Left cardiac atrium (tissue), 4 donors: ENCODE measurements around the gene VSIG10L2. TPM values are rescaled to one million over a fixed set of nuclear protein-coding genes. Genes with fewer than 3 reads are reported as not detected.

Experiments used
- ATAC-seq, 2 donors: fragments of 200-7000 bp; cut with Tn5 transposase; one replicate each; pipeline ENCODE4 v1.9.1; 2020; ENCODE audit warnings: mild to moderate bottlenecking in 2 of 2, moderate library complexity in 2 of 2
- DNase-seq: peaks from one replicate; pipeline ENCODE4 v3.0.0-alpha.2; 2020
- intact Hi-C, 2 donors: fragments of 100-400 bp; cut with DNase I; formaldehyde crosslinking; loops; one replicate each; pipeline versions ENCODE4 v1.14.1 to v1.15.1; 2022 to 2023
- total RNA-seq, 2 donors: library from RNA; stranded (reverse); fragmentation: NEBNext Ultra II Directional; extraction: Animal tissue kit (Norgen Biotek cat#: 25700); gene quantifications; one replicate each; pipeline ENCODE4 v1.2.1, GENCODE V29; 2021
- donor health status: DM: no; HTN: yes; CAD: no.
- donor health status: DM: no; HTN: yes; CAD: no; lungs with severe emphysema.
- donor health status: DM: yes; HTN: yes; CAD: no.
- donor health status: Dilated cardiomyopathy.

The VSIG10L2 gene
- total RNA-seq, 2 donors from 2014 or later, result 0.05 to 0.56 TPM

DNA sequence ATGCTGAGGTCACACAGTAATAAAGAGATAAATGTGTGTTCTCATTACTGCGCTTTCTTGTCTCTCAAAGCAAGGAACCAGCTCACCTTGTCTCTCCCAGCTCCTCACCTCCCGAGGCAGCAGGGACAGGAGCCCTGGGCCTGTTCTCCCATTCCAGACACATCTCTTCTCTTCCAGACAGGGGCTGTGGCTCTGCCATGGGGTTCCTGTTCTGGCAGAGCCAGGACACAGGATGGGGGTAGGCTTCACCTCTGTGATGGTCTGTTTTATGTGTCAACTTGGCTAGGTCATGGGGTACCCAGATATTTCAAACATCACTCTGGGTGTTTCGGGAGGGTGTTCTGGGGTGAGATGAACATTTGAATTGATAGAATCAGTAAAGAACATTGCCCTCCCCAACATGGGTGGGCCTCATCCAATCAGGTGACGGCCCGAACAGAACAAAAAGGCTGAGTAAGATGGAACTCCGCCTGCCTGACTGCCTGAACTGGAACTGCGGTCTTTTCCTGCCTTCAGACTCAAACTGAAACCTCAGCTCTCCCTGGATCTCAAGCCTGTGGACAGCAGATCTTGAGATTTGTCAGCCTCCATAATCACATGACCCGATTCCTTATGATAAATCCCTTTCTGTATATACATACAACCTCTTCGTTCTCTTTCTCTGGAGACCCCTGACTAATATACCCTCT is 2.0 kb upstream of the VSIG10L2 start:
- DNase-seq (no peak), ATAC-seq (no peak)
- intact Hi-C loops, result loop anchor here in 1 of 2 donors (5.0 kb wide), 1 partner anchor 248 kb away; no protein-coding TSS in a partner anchor

DNA sequence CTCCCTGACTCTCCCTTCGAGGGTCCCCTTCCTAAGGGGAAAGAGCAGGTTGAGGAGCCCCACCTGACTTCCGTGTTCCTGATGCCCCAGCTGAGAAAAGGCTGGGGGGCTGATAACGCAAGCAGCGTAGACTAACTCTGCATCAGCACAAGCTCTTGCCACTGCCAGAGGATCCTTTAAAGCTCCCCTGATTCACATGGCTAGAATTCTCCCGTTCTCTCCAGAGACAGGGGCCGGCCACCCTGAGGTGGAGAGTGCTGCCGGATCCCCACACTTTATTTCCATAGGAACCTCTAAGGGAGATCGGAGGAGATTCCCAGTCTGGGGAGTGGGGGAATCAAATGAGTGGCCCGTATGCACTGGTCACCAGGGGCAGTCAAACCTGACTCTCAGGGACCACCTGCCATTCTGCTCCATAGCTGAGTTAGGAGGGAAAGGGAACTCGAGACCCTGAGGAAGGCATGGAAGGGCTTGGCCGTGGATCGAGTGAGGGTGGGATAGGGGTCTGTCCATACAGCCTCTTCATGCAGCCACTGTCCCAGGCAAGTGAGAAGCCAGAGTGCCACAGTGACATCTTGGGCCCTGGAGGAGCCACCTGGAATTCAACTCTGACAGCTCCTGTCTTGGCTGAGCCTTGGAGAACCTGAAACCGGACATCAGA is 1.4 kb upstream of the VSIG10L2 start:
- ATAC-seq (no peak), DNase-seq (no peak)
- intact Hi-C loops, result loop anchor here in 1 of 2 donors (5.0 kb wide), 1 partner anchor 248 kb away; no protein-coding TSS in a partner anchor

DNA sequence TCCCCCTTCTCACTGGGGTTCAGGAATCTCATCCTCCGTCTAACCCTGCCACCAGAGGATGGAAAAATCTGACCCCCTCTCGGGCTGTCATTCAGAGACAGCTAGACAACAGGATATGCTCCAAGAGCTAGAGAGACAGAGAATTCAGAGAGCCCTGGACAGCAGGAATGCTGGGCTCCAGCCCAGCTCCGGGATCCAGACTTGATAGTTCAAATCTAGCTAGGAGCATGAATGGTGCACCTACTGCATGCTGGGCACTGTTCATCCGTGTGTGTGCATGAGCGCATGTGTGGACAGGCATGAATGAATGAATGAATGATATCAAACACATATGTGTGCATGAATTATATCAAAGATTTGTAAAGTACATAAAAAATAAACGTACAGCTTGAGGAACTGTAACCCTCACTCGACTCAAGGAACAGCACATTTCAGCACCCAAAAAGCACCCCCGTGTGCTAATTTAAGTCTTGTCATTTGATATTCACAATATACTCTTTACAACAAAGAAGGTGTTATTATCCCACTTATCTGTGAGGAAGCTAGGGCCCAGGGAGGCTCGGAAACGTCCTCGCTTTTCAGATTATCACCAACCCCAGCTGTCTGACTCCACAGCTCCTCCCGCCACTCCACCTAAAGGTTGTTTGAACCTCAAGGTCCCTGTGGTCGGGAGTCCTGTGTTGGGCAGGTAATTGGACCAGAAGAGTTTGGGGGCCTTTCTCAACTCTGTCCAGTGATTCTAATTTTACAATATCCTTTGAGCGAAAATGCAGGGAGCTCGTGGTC is 640 bp upstream of the VSIG10L2 start:
- intact Hi-C loops, result no loop called here
- ATAC-seq (no peak), DNase-seq (no peak)

DNA sequence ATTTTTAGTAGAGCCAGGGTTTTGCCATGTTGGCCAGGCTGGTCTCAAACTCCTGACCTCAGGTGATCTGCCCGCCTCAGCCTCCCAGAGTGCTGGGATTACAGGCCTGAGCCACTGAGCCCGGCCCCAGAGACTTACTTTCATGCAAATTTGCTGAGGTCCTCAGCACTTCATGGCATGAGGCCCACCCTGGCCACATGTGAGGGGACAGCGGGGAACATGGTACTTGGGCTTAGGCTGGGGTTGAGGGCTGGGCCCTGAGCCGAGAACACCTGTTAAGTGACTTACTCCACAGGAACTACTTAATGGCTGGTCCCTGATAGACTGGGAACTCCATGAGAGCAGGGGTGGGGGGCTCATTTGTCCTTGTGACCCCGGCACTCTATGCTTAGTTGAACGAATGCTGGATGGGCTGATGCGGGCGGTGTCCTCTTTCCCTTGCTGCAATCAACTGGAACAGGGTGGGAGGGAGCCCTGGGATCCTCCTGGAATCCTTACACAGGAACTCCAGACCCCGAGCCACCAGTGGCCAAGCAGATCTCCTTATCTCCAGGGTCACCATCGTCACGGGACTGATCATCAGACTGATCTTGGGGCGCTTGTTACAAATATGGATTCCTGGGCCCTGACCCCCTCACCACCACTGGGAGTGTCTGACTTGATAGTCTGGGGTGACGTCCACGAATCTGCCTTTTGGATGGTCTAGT is 1.0 kb downstream of the VSIG10L2 start:
- ATAC-seq (no peak), DNase-seq (no peak)
- intact Hi-C loops, result no loop called here

DNA sequence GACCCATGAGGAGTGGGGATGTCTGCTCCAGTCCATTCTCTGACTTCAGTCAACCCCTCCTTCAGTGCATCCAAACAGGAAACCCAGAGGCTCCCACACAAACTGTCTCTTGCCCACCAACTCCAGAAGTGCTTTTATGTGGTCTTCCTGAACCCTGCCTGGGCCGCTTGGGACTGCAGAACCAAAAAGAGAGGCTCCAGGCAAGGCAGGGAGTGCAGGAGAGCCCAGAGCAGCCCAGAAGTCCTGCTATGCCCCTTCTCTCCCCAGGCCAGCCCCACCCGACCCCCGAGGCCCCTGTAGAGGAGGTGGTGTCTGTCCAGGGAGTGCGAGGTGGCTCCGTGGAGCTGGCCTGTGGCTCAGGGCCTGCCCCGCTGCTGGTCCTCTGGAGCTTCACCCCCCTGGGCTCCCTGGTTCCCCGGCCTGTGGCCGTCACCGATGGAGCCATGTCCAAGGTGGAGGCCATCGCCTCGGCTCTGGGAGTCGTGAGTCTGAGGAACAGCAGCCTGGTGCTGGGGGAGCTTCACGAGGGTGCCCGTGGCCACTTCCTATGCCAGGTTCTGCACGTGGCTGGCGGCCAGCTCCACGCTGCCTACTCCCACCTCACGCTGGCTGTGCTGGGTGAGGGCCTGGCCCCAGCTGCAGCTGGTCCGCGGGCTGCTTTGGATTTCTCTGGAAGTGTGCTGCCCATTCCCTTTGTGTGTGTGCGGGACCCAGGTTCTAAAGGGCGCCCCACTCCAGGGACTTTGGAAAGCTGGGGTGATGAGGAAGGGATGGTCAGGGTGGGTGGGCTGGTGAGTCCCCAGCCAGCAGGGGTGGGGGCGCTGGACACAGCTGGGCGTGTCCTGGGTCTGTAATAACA is 1.8 kb downstream of the VSIG10L2 start:
- intact Hi-C loops, result no loop called here
- no peak for DNase-seq
- ATAC-seq, result no peak

DNA sequence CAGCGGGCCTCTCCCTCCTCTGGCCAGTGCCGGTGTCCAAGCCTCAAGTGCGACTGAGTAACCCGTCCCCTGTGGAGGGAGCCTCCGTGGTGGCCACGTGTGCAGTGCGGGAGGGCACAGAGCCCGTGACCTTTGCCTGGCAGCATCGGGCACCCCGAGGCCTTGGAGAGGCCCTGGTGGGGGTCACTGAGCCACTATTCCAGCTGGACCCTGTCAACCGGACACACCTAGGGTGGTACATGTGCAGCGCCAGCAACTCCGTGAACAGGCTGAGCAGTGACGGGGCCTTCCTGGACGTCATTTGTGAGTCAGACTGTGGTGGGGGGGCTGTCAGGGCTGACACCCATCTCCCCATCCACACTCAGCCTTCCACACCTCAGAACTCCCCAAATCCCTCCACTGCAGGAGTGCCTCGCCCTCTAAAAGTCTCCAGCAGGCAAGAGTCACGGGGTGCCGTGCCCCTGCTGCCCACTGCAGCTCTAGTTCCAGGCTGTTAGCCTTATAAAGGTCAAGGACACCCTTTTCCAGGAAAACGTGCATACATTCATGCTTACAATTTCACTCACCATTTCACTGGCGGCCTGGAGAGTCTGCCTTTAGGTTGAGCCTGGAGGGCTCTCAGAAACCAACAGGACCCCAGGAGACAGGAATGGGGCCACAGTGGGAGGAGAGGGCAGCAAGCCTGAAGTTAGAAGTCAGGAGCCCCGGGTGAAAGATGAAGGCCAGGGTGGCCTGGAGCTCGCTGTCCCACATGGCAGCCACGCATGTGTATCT is 2.6 kb downstream of the VSIG10L2 start:
- ATAC-seq, result no peak
- intact Hi-C loops, result no loop called here
- DNase-seq, result no peak

DNA sequence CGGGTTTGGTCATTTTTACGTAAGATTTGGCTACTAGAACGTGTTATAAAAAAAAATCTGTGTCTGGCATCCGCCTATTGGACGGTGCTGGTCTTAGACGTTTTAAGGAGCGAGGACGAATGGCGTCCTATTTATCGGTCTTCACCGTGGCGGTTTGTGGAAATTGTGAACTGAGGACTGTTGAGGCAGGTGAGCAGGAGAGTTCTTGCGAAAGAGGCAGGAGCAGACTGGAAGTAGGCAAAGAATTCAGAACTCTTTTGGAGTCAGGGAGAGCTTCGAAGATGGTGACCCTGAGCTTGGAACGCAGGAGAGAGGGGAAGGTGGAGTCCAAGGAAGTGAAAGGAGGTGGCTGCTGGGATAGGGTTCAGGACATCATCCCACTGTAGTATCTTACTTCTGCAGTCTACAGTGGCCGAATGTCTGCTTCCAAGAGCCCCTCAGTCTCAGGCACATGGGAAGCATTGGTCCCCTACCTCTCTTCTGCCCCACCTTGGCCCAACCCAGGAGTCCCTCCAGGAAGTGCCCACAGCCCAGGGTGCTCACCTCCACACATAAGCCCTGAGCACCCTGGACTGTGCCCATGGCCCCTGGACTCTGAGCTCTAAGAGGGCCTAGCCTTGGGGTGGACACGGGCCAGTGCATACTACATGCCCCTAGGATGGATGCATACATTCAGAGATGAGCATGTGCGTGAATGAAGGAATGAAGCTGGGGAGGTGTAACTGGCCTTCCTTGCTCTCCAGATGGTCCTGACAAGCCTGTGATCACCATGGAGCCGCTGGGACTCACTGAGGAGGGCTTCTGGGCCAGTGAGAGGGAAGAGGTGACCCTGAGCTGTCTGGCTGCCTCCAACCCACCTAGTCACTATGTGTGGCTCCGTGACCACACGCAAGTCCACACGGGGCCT is 3.7 kb downstream of the VSIG10L2 start:
- DNase-seq (no peak), ATAC-seq (no peak)
- intact Hi-C loops, result no loop called here

GRCh38 chr11:125950178-125950490 is 4.3 kb downstream of the VSIG10L2 start:
- intact Hi-C loops, result no loop called here
- no peak for ATAC-seq
- no peak for DNase-seq

- ATAC-seq (peak; percentile 75 to 91), DNase-seq (peak; percentile 78)
- intact Hi-C loops, result no loop called here
Measured at GRCh38 chr11:125950696-125951651, 5.1 kb downstream of the VSIG10L2 start.

DNA sequence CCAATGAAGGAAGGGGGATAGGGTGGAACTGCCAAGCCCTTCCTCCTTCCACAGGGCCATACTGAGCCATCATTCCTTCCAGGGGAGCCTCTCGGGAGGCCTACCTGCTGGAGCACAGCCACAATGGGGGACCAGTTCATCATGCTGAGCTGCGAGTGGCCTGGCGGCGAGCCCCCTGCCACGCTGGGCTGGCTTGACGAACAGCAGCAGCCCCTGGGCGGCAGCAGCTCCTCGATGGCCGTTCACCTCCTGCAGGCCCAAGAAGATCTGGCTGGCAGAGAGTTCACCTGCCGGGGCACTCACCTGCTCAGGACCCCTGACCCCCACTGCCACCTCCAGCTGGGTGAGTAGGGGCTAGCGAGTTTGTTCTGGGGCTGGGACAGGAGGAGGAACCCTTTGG is 5.9 kb downstream of the VSIG10L2 start:
- intact Hi-C loops, result no loop called here
- ATAC-seq, result peak in 1 of 2 donors; percentile 9
- no peak for DNase-seq

DNA sequence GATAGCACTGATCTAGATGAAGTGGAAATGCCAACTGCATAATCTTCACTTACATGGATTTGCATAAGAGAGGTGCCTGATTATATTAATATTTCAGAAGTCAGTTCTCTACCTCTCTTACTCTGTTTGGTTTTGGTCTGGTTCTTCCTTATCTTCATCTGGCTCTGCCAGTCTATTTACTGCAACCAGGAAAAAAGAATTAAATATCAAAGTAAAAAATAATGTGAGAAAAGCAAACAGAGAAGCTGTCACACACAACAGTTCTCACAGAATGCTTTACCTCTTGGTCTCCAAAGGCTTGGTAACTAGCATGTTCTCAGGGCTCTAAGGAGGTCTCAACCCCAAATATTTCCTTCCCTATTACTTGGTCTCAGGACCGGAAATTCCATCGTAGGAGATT is 6.7 kb downstream of the VSIG10L2 start:
- intact Hi-C loops, result no loop called here
- ATAC-seq (no peak), DNase-seq (no peak)

DNA sequence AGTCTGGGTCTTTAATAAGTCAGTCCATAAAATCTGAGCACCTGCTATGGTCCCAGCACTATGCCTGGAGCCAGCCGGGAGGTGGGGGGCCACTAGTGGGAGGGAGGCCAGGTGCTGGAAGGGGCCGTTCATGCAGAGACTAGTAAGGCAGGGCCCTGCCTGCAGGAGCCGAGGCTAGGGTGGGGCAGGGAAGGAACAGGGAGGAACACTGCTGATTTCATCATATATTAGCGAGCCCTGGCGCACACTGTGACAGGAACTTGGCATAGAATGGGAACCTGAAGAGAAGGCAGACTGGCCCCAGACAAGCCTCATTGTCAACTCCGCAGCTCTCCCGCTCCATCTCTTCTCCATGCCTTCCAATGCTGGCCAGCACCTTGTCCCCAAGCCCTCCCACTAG is 7.1 kb downstream of the VSIG10L2 start:
- ATAC-seq (peak in 1 of 2 donors; percentile 65), DNase-seq (peak; percentile 66)
- intact Hi-C loops, result no loop called here

- ATAC-seq (no peak), DNase-seq (no peak)
- intact Hi-C loops, result no loop called here
Measured at GRCh38 chr11:125953401-125953935, 7.6 kb downstream of the VSIG10L2 start.

- DNase-seq, result no peak
- no peak for ATAC-seq
- intact Hi-C loops, result no loop called here
Measured at GRCh38 chr11:125954123-125954944, 8.5 kb downstream of the VSIG10L2 start.
